Endothelial cell of umbilical vein (primary cell): ENCODE data around the gene LONP1. TPM values are rescaled to one million over a fixed set of nuclear protein-coding genes. Genes with fewer than 3 reads are reported as not detected.

ENCODE experiments used
- BruUV-seq: library from RNA; stranded (reverse); fragments of 400-500 nt; replicated peaks from 2 replicates; lab custom pipeline; 2021; lab: Mats Ljungman, UMichigan
- CTCF ChIA-PET: fragments of 300-600, 350-600 bp; sonication (Branson Sonifier 250); formaldehyde crosslinking; loops from one replicate; lab custom pipeline; 2021; ENCODE audit warnings: antibody characterized with exemption, inconsistent platforms; lab: Charles Lee
- POLR2A ChIA-PET: fragments of 300-600, 350-600 bp; sonication (Branson Sonifier 250); formaldehyde crosslinking; loops from one replicate; lab custom pipeline; 2021; ENCODE audit warnings: antibody characterized with exemption, inconsistent platforms; lab: Charles Lee
- DNase-seq: peaks from one replicate; pipeline ENCODE4 v3.0.0-alpha.2; 2011; ENCODE audit warnings: low read depth, low spot score
- FAIRE-seq: peaks from 2 replicates; lab custom pipeline; 2011; peaks lifted over from hg19 to GRCh38; lab: Jason Lieb, UNC
- H2AFZ ChIP-seq: 2 replicates; pipeline ENCODE4 v1.6.0; 2012; ENCODE audit warnings: low read depth, low read length, control low read depth, inconsistent platforms
- H3K27ac ChIP-seq: 2 replicates; pipeline ENCODE4 v1.5.1; 2011; ENCODE audit warnings: low read depth, mild to moderate bottlenecking, control low read depth, low read length, moderate library complexity; ENCODE audit not compliant: insufficient read depth
- H3K27me3 ChIP-seq, 2 experiments: 2 replicates each; pipeline versions ENCODE4 v1.6.0 to v1.6.1; 2011; ENCODE audit warnings: low read length in 2 of 2, mixed read lengths in 1 of 2; ENCODE audit not compliant: control insufficient read depth in 2 of 2, insufficient read depth in 2 of 2
- H3K36me3 ChIP-seq, 2 experiments: 2 replicates in 1 of 2; 3 replicates in 1 of 2; pipeline ENCODE4 v1.5.1; 2011; ENCODE audit warnings: low read length in 2 of 2, mild to moderate bottlenecking in 1 of 2, moderate library complexity in 1 of 2; ENCODE audit not compliant: control insufficient read depth in 2 of 2, insufficient read depth in 2 of 2; ENCODE audit errors: extremely low read depth in 1 of 2
- H3K4me1 ChIP-seq: 3 replicates; pipeline ENCODE4 v1.5.1; 2011; ENCODE audit warnings: mild to moderate bottlenecking, low read length; ENCODE audit not compliant: control insufficient read depth, insufficient read depth; ENCODE audit errors: extremely low read depth
- H3K4me2 ChIP-seq: 2 replicates; pipeline ENCODE4 v1.6.1; 2011; ENCODE audit warnings: low read length, control low read depth, mixed read lengths; ENCODE audit not compliant: insufficient read depth
- H3K4me3 ChIP-seq, 3 experiments: fragments of 200-600 bp in 1 of 3; sonication (generic), shearing (Covaris generic) in 1 of 3; replicated peaks in 1 of 3; 2 replicates each; pipeline ENCODE4 v1.5.1; 2011 to 2016; ENCODE audit warnings: control low read depth in 3 of 3, low read length in 3 of 3, mild to moderate bottlenecking in 2 of 3, inconsistent platforms in 1 of 3, low read depth in 1 of 3, moderate library complexity in 1 of 3; ENCODE audit not compliant: insufficient read depth in 1 of 3
- H3K79me2 ChIP-seq: 2 replicates; pipeline ENCODE4 v1.6.0; 2012; ENCODE audit warnings: low read length, inconsistent platforms; ENCODE audit not compliant: control insufficient read depth, insufficient read depth
- H3K9ac ChIP-seq: replicated peaks from 2 replicates; pipeline ENCODE3; 2011; ENCODE audit warnings: low read length, control low read depth; ENCODE audit not compliant: insufficient read depth; ENCODE audit errors: extremely low read depth
- H3K9me1 ChIP-seq: replicated peaks from 3 replicates; pipeline ENCODE4 v1.6.0; 2011; ENCODE audit warnings: mild to moderate bottlenecking, low read length; ENCODE audit not compliant: control insufficient read depth, insufficient read depth; ENCODE audit errors: extremely low read depth
- H3K9me3 ChIP-seq: replicated peaks from 2 replicates; pipeline ENCODE4 v1.5.1; 2012; ENCODE audit warnings: low read length, inconsistent platforms; ENCODE audit not compliant: control insufficient read depth, insufficient read depth
- H4K20me1 ChIP-seq: replicated peaks from 2 replicates; pipeline ENCODE3; 2011; ENCODE audit warnings: mild to moderate bottlenecking, low read length; ENCODE audit not compliant: control insufficient read depth, insufficient read depth; ENCODE audit errors: extremely low read depth
- EZH2 ChIP-seq: IDR thresholded peaks from 2 replicates; pipeline ENCODE4 v1.6.1; 2012; ENCODE audit warnings: borderline replicate concordance, low read depth, mild to moderate bottlenecking, moderate library complexity, low read length, inconsistent platforms; ENCODE audit not compliant: severe bottlenecking
- FOS ChIP-seq: IDR thresholded peaks from 2 replicates; pipeline ENCODE4 v1.6.1; 2011; ENCODE audit warnings: mild to moderate bottlenecking, low read length, moderate library complexity, borderline replicate concordance; ENCODE audit not compliant: insufficient read depth
- GATA2 ChIP-seq: IDR thresholded peaks from 2 replicates; pipeline ENCODE4 v1.7.0; 2011; ENCODE audit warnings: low read depth, mild to moderate bottlenecking, moderate library complexity, mixed read lengths, low read length; ENCODE audit not compliant: insufficient read length, insufficient read depth
- JUN ChIP-seq: IDR thresholded peaks from 2 replicates; pipeline ENCODE4 v1.6.1; 2011; ENCODE audit warnings: borderline replicate concordance, low read depth; ENCODE audit not compliant: insufficient read length, insufficient read depth
- MYC ChIP-seq: IDR thresholded peaks from one replicate; pipeline ENCODE4 v1.6.1; 2011; ENCODE audit warnings: mild to moderate bottlenecking, low read depth, low read length
- POLR2A ChIP-seq: IDR thresholded peaks from 2 replicates; pipeline ENCODE4 v1.6.1; 2012; ENCODE audit warnings: low read depth, mild to moderate bottlenecking, control low read depth, low read length
- POLR2AphosphoS5 ChIP-seq: IDR thresholded peaks from 2 replicates; pipeline ENCODE4 v1.6.1; 2012; ENCODE audit warnings: low read depth, mild to moderate bottlenecking, control low read depth, low read length, moderate library complexity; ENCODE audit not compliant: insufficient read depth
- dilution Hi-C: fragments of 300-500 bp; cut with MboI; formaldehyde crosslinking; loops from one replicate; pipeline ENCODE4 v1.15.0; 2019; ENCODE audit warnings: low sequenced_read_pairs; ENCODE audit not compliant: extremely low pct_ligation_motif_present
- intact Hi-C: fragments of 100-400 bp; cut with micrococcal nuclease; formaldehyde crosslinking; loops from one replicate; pipeline ENCODE4 v1.10.0; 2022
- polyA plus RNA-seq, 4 experiments: library from polyadenylated mRNA; depleted of rRNA in 3 of 4; stranded (reverse) in 3 of 4; unstranded in 1 of 4; fragments of >200 nt; gene quantifications; 2 replicates each; pipeline versions ENCODE4 v1.2.1 to v1.2.3, GENCODE V29; 2011 to 2012; ENCODE audit warnings: missing spikeins in 1 of 4
- total RNA-seq: library from RNA; stranded (reverse); gene quantifications from 2 replicates; pipeline ENCODE4 v1.2.3, GENCODE V29; 2021
- TF ChIP-seq, protein P1 (sequence below), 2 donors: IDR thresholded peaks; 1 replicate in 1 of 2; 2 replicates in 1 of 2; pipeline ENCODE4 v1.5.1; 2011; ENCODE audit warnings: low read length in 2 of 2, mild to moderate bottlenecking in 2 of 2, moderate library complexity in 2 of 2, control low read depth in 1 of 2, inconsistent platforms in 1 of 2, low read depth in 1 of 2; ENCODE audit not compliant: insufficient read depth in 1 of 2; ENCODE audit errors: extremely low read depth in 1 of 2
- TF ChIP-seq, protein P2 (sequence below): IDR thresholded peaks from 2 replicates; pipeline ENCODE4 v1.6.1; 2011; ENCODE audit not compliant: insufficient read depth, insufficient read length

LONP1 gene
- total and polyA plus RNA-seq, 2 donors (not counting 3 experiments of a cell fraction or from before 2014, with no cell fraction given): 70.0 to 95.7 TPM

DNA sequence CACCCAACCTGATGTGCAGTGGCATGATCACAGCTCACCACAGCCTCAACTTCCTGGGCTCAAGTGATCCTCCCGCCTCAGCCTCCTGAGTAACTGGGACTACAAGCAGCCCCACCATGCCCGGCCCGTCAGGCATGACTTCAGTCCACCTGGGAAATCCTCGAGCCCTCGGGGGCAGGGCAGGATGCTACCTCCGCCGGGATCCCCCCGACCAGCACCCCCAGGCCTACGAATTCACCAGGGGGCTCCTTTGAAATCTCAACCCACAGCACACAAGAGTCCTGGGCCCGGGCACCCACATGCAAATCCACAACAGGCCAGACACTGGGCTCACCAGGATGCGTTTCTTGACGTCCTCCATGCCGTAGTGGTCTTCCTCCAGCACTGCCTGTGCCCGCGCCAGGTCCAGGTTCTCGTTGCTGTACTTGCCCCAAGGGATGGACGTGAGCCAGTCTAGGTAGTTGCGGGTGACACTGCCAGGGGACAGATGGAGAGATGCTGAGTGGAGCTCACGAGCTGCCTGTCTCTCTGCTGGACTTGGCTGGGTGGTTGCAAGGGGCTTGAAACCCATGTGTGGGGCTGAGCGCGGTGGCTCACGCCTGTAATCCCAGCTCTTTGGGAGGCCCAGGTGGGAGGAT is 19.4 kb downstream of the LONP1 start:
- Histone ChIP-seq H3K4me2 (no peak overlapping the region), H3K9ac (no peak overlapping the region), H3K79me2 (peaks cover 1% of the 10 kb centered on the region), H3K9me3 (no peaks in the 10 kb centered on the region), H3K27me3 (no peaks in the 10 kb centered on the region), H3K4me1 (peaks cover 2% of the 10 kb centered on the region), H3K36me3 (peaks cover 13 to 34% of the 10 kb centered on the region in 2 experiments), H2AFZ (no peak overlapping the region), H4K20me1 (no peaks in the 10 kb centered on the region), H3K4me3 (no peak overlapping the region), H3K9me1 (no peaks in the 10 kb centered on the region), H3K27ac (no peak overlapping the region)
- intact Hi-C loops (no loop called here), dilution Hi-C loops (no loop called here)
- ChIA-PET POLR2A (interaction anchor here (1.0 kb wide), 1 partner anchor 10 kb away, joined by 3 read pairs; no protein-coding TSS in a partner anchor), CTCF (no interaction called here)
- FAIRE-seq (no peak), DNase-seq (no peak)
- BruUV-seq: no TSS peak
- no peak for TF ChIP-seq EZH2
- TF ChIP-seq POLR2A: no peak
- TF ChIP-seq, protein P1, sequence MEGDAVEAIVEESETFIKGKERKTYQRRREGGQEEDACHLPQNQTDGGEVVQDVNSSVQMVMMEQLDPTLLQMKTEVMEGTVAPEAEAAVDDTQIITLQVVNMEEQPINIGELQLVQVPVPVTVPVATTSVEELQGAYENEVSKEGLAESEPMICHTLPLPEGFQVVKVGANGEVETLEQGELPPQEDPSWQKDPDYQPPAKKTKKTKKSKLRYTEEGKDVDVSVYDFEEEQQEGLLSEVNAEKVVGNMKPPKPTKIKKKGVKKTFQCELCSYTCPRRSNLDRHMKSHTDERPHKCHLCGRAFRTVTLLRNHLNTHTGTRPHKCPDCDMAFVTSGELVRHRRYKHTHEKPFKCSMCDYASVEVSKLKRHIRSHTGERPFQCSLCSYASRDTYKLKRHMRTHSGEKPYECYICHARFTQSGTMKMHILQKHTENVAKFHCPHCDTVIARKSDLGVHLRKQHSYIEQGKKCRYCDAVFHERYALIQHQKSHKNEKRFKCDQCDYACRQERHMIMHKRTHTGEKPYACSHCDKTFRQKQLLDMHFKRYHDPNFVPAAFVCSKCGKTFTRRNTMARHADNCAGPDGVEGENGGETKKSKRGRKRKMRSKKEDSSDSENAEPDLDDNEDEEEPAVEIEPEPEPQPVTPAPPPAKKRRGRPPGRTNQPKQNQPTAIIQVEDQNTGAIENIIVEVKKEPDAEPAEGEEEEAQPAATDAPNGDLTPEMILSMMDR (IDR thresholded peaks at IDR 0.05; ENCODE audit: extremely low read depth in 1 of 2, insufficient read depth in 1 of 2, low read depth in 1 of 2, low read length in 2 of 2): no peak
- TF ChIP-seq MYC: no peak
- no peak for TF ChIP-seq POLR2AphosphoS5
- no peak for TF ChIP-seq GATA2
- no peak for TF ChIP-seq JUN
- TF ChIP-seq, protein P2, sequence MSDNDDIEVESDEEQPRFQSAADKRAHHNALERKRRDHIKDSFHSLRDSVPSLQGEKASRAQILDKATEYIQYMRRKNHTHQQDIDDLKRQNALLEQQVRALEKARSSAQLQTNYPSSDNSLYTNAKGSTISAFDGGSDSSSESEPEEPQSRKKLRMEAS: no peak
- no peak for TF ChIP-seq FOS
